Stimulated activated naive CD8-positive, alpha-beta T cell treated with anti-CD3 and anti-CD28 coated beads, Interleukin-15, Interleukin-2, amounts not matched to agents 100 ng/mL and 50 ng/mL, for 24 hours (primary cell): ENCODE measurements around the gene SH3TC1.

Source experiments
- H3K27ac Mint-ChIP-seq: one replicate; pipeline ENCODE4 v1.8.0; 2021; ENCODE audit warnings: mild to moderate bottlenecking, mixed read lengths
- H3K27me3 Mint-ChIP-seq: one replicate; pipeline ENCODE4 v1.8.0; 2021; ENCODE audit warnings: mixed read lengths
- H3K36me3 Mint-ChIP-seq: one replicate; pipeline ENCODE4 v1.8.0; 2021; ENCODE audit warnings: low read depth, mixed read lengths
- H3K4me1 Mint-ChIP-seq: one replicate; pipeline ENCODE4 v1.8.0; 2021; ENCODE audit warnings: low read depth, mixed read lengths
- H3K4me3 Mint-ChIP-seq: one replicate; pipeline ENCODE4 v1.8.0; 2021; ENCODE audit warnings: mild to moderate bottlenecking, mixed read lengths
- H3K9me3 Mint-ChIP-seq: one replicate; pipeline ENCODE4 v1.8.0; 2021; ENCODE audit warnings: mixed read lengths

Gene SH3TC1

DNA sequence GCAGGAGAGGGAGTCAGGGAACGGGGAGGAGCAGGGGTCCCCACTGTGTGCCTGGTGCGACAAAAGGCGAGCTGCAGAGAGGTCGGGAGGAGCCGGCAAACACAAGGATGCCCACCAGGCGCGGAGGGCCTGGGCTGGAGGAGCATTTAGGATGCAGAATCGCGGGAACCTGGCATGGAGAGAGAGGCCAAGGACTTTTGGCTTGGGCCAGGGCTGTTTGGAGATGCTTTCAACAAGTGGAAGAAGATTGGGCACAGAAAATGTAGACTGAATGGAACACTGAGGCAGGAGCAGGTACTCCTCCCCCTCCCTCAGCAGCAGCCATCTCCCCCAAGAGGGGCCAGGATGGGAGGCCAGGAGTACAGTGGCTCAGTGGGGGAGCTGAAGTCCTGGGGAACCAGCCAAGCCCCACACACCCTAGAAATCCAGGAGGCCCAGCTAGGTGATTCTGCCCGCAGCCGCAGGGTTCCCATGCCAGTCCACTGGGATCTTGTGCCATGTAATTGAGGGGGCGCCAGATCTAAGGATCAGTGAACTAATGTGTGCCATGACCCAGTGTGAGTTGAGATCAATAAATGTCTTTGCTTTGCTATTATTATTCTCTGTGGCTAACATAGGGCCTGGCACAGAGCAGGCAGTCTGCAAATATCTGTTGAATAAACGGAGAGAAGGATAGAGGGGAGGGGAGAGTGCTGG lies 39.4 kb upstream of the SH3TC1 start:
- Mint-ChIP-seq H3K27ac (no peak overlapping the region), H3K27me3 (peaks cover 5% of the 10 kb centered on the region), H3K4me3 (peak overlapping the region; percentile 97), H3K36me3 (no peaks in the 10 kb centered on the region), H3K9me3 (no peaks in the 10 kb centered on the region), H3K4me1 (peaks cover 22% of the 10 kb centered on the region)

- H3K27ac Mint-ChIP-seq, result no peak overlapping the region
- H3K4me3 Mint-ChIP-seq, result peak overlapping the region; percentile 32
- H3K4me1 Mint-ChIP-seq, result peaks cover 18% of the 10 kb centered on the region
- no peaks in the 10 kb centered on the region for H3K9me3 Mint-ChIP-seq
- no peaks in the 10 kb centered on the region for H3K36me3 Mint-ChIP-seq
- peaks cover 5% of the 10 kb centered on the region for H3K27me3 Mint-ChIP-seq
Observed at GRCh38 chr4:8160233-8160560, 38.9 kb upstream of the SH3TC1 start.

GRCh38 chr4:8160572-8160971 lies 38.5 kb upstream of the SH3TC1 start:
- no peak overlapping the region for H3K4me3 Mint-ChIP-seq
- peaks cover 15% of the 10 kb centered on the region for H3K4me1 Mint-ChIP-seq
- H3K9me3 Mint-ChIP-seq, result no peaks in the 10 kb centered on the region
- peaks cover 5% of the 10 kb centered on the region for H3K27me3 Mint-ChIP-seq
- no peak overlapping the region for H3K27ac Mint-ChIP-seq
- H3K36me3 Mint-ChIP-seq, result no peaks in the 10 kb centered on the region

DNA sequence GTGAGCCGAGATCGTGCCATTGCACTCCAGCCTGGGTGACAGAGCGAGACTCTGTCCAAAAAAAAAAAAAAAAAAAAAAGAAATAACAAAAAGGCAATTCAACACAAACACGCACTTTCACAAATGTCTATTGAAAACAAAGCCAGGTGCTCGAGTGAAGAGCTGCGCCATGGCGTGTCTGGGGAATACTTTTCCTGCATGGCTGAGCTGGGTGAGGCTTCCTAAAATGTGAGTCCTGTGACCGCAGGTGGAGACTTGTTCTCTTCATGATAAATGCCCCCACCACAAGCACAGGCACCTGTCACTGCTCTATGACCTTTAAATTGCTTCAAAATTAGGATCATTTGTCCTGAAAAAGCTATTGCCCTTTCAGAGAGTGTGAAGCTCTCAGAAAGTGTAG lies 36.5 kb upstream of the SH3TC1 start:
- Mint-ChIP-seq H3K27me3 (peaks cover under 1% of the 10 kb centered on the region), H3K4me1 (peaks cover 11% of the 10 kb centered on the region), H3K4me3 (no peak overlapping the region), H3K27ac (no peak overlapping the region), H3K36me3 (no peaks in the 10 kb centered on the region), H3K9me3 (peaks cover 5% of the 10 kb centered on the region)

DNA sequence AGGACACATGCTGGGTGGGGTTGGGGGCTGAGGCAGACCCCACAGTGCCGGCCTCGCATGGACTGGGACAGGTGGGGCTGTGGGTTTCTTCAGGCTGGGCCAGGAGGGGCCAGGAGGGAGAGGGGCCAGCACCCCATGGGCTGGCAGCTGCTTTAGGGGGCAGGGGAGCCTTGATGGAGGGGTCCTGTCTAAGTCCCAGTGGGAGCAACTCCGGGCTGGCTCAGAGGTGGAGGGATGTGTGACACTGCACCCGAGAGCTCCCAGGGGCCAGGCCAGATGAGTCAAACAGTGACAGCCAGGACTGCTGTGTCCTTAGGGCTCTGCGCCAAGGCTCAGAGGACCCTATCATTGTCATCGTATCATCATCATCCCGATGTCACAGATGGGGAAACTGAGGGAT lies 36.1 kb upstream of the SH3TC1 start:
- Mint-ChIP-seq H3K27ac (no peak overlapping the region), H3K27me3 (no peaks in the 10 kb centered on the region), H3K9me3 (peaks cover 5% of the 10 kb centered on the region), H3K4me3 (no peak overlapping the region), H3K36me3 (no peaks in the 10 kb centered on the region), H3K4me1 (peaks cover 11% of the 10 kb centered on the region)

DNA sequence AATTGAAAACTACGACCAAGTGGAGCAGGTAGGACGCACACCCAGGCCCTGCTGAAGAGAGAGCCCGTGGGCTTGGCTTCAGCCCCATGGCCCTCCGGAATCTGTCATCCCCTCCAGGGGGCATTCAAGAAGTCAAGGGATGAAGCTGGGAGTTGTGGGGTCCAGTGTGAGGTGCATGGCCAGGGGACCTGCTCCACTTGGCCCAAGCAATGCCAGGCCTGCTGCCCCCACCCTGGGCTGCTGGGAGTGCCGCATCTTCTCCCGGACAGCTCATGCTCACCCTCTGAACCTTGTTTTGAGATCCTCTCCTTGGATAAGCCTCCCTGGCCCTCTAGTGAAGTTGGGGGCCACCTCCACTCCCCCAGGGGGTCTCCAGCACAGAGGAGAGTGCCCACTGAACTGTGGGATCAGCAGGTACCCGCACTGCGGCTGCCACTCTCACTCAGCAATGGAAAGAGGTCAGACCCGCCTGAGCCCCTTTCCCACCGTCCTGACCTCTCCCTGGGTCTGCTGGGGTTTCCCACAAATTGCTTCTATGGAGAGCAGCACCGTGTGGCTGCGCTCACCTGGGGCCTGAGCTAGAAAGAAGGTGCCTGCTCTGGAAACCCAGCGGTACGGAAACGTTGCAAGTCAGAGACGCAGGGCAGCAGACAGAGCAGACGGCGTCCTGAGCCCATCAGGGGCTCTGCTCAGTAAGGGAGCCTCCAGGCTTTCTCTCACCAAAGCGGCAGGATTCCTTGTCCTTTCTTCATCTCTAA lies 35.5 kb upstream of the SH3TC1 start:
- Mint-ChIP-seq H3K4me3 (no peak overlapping the region), H3K4me1 (peaks cover 11% of the 10 kb centered on the region), H3K36me3 (no peaks in the 10 kb centered on the region), H3K9me3 (peaks cover 5% of the 10 kb centered on the region), H3K27me3 (no peaks in the 10 kb centered on the region), H3K27ac (no peak overlapping the region)

- Mint-ChIP-seq H3K27me3 (no peaks in the 10 kb centered on the region), H3K9me3 (peaks cover 5% of the 10 kb centered on the region), H3K36me3 (no peaks in the 10 kb centered on the region), H3K4me1 (peaks cover 7% of the 10 kb centered on the region), H3K27ac (no peak overlapping the region), H3K4me3 (no peak overlapping the region)
Observed at GRCh38 chr4:8164194-8164565, 34.9 kb upstream of the SH3TC1 start.

DNA sequence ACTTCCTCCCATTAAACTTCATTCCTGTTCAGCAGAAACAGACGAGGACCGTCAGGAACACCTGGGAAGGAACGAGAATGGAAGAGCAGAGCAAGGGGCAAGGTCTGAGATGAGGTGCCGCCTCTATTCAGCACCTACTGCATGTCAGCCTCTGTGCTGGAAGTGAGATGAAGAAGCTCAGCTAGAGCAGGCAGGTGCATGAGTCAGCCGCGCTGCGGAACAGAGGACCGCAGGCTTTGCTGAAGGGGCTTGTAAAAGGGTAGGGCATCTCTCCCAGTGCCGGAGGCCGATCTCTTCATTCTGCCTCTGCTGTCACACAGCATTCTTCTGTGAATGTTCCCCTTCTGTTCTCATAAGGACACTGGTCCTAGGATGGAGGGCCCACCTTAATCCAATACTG lies 34.4 kb upstream of the SH3TC1 start:
- Mint-ChIP-seq H3K9me3 (peaks cover 5% of the 10 kb centered on the region), H3K36me3 (no peaks in the 10 kb centered on the region), H3K4me1 (peaks cover 3% of the 10 kb centered on the region), H3K27me3 (no peaks in the 10 kb centered on the region), H3K27ac (no peak overlapping the region), H3K4me3 (no peak overlapping the region)

GRCh38 chr4:8165374-8165896 lies 33.7 kb upstream of the SH3TC1 start:
- Mint-ChIP-seq H3K4me3 (no peak overlapping the region), H3K27me3 (no peaks in the 10 kb centered on the region), H3K4me1 (no peaks in the 10 kb centered on the region), H3K9me3 (peaks cover 5% of the 10 kb centered on the region), H3K36me3 (no peaks in the 10 kb centered on the region), H3K27ac (no peak overlapping the region)

DNA sequence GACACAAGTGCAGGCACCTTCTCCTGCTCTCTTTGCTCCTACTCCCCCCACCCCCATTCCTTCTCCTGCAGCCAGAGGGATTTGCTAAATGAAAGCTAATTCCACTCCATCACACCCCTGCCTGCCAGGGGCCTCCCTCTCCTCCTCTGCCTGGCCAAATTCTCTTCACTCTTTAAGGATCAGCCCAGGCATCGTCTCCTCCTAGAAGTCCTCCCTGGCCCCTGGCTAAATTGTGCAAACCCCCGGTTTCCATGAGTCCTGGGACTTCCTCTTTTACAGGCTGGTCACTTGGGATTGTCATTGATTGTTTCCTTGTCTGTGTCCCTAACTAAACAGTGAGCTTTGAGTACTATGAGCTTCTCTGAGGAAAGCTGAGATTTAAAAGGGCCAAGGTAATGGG lies 31.8 kb upstream of the SH3TC1 start:
- Mint-ChIP-seq H3K27ac (no peak overlapping the region), H3K27me3 (peaks cover 4% of the 10 kb centered on the region), H3K36me3 (no peaks in the 10 kb centered on the region), H3K4me1 (peaks cover 9% of the 10 kb centered on the region), H3K4me3 (no peak overlapping the region), H3K9me3 (peaks cover 5% of the 10 kb centered on the region)

DNA sequence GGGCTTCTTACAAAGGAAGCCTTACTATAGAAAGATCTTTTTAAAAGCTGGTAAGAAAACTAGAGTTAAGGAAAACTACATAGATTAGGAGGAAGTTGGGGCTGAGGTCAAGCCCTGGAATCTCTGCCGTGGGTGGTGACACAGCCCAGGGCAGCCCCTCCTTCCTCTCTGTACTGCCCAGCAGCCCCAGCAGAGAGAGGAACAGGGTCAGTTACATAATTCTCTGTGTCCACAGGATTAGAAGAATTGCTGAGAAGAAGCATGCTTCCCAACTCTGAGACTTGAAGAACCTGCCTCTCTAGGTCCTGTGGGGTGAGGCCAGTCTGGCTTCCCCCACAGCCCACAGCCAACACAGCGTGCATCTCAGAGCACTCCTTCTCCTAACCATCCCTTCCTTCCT lies 31.3 kb upstream of the SH3TC1 start:
- peaks cover 13% of the 10 kb centered on the region for H3K4me1 Mint-ChIP-seq
- H3K4me3 Mint-ChIP-seq, result no peak overlapping the region
- peaks cover 5% of the 10 kb centered on the region for H3K9me3 Mint-ChIP-seq
- no peaks in the 10 kb centered on the region for H3K36me3 Mint-ChIP-seq
- peaks cover 4% of the 10 kb centered on the region for H3K27me3 Mint-ChIP-seq
- H3K27ac Mint-ChIP-seq, result no peak overlapping the region

DNA sequence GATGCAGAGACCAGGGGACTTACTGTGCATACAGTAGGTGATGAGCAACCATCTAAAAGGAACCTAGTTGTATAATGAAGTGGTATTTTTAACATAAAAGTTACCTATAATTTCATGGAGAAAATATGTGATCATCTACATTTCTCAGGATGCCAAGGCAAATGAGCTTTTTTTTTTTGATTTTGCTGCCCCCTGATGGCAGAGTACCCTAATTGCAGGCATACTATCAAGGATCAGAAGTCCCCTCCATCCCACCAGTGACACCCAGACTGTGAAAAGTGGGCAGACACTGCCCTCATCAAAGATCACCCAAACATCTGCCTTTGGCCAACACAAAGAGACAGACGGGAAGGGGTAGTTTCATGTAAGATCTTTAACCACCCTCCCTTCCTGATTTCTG lies 30.9 kb upstream of the SH3TC1 start:
- peaks cover 5% of the 10 kb centered on the region for H3K9me3 Mint-ChIP-seq
- no peak overlapping the region for H3K4me3 Mint-ChIP-seq
- peaks cover 13% of the 10 kb centered on the region for H3K4me1 Mint-ChIP-seq
- no peaks in the 10 kb centered on the region for H3K36me3 Mint-ChIP-seq
- peaks cover 4% of the 10 kb centered on the region for H3K27me3 Mint-ChIP-seq
- H3K27ac Mint-ChIP-seq, result no peak overlapping the region

DNA sequence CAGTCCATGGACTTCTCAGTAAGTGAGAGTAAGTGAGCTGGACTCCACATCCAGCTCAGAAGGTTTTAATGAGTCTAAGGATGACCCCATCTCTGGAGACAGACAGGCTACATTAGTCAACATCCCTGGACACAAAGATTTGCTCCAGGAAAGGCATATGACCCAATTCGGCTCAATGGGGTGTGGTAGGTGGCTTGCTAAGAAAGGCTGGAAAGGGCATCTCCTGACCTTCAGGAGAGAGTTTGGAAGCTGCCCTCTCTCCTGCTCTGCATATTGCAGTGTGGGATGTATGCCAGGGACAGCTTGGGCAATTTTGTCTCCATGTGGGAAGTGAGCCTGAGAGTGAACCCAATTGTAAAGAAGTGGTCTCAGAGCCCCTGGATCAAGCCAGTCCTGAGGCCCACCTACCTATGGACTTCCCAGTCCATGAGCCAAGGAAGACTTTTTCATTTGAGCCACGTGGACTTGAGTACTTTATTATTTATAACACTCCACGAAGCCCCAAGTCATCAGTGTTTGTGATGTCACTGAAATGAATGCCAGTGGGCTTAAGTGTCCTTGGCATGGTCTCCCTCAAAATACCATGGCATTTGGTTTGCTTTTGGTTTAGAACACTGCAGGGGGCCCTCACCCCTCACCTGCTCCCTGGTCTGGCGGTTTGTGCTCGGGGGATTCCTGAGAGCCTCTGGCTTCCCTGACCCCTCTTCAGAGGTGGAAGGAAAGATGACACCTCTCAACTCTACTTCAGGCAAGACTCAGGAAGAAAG lies 30.1 kb upstream of the SH3TC1 start:
- Mint-ChIP-seq H3K36me3 (no peaks in the 10 kb centered on the region), H3K27me3 (peaks cover 4% of the 10 kb centered on the region), H3K4me1 (peaks cover 13% of the 10 kb centered on the region), H3K27ac (no peak overlapping the region), H3K9me3 (peaks cover 5% of the 10 kb centered on the region), H3K4me3 (no peak overlapping the region)

DNA sequence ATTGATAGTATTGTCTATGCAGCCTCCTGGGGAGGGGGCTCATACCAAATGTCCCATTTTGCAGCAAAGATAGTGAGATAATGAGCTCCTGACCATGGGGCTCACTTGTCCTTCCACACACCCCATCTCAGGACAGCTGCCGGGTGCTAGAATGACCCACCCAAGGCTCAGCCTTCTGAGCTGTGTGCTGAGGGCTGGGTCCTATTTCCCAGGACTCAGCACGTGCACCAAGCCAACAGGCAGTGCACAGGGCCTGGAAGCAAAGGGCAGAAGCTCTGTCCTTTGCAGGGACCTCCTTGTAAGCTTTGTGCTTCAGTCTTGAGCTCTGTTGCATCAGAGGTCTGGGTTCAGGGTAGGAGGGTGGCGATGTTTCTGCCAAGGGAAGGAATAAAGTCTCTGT lies 29.3 kb upstream of the SH3TC1 start:
- Mint-ChIP-seq H3K4me1 (peaks cover 13% of the 10 kb centered on the region), H3K36me3 (no peaks in the 10 kb centered on the region), H3K27me3 (peaks cover 4% of the 10 kb centered on the region), H3K27ac (no peak overlapping the region), H3K9me3 (peaks cover 5% of the 10 kb centered on the region), H3K4me3 (no peak overlapping the region)

DNA sequence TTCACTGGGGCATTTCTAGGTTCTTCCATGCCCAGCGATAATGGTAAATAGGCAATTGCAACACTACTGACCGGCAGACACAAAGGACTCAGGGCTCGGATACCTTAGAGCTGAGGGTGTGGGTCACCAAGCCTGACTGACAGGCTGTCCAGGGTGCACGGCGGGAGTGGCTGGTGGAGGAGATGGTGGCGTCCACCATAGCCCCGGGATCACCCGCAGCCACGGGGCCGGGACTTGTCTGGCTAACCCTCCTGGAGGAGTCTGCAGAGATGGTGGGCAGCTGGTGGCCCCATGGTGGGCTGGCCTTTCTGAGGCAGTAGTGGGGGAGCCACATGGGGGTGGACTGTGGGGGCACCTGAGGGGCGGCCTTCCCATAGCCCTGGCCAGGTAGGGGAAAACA lies 28.7 kb upstream of the SH3TC1 start:
- Mint-ChIP-seq H3K27me3 (peaks cover 4% of the 10 kb centered on the region), H3K9me3 (peaks cover 5% of the 10 kb centered on the region), H3K4me1 (peaks cover 13% of the 10 kb centered on the region), H3K4me3 (no peak overlapping the region), H3K27ac (no peak overlapping the region), H3K36me3 (no peaks in the 10 kb centered on the region)
